NT2/D1 (cell line): ENCODE data around the gene LPIN3.

ENCODE experiments used
- SUZ12 ChIP-seq: IDR thresholded peaks from 2 replicates; pipeline ENCODE4 v1.6.1; 2011; ENCODE audit not compliant: insufficient read length, insufficient read depth; ENCODE audit errors: extremely low read depth
- ZNF274 ChIP-seq: IDR thresholded peaks from 2 replicates; pipeline ENCODE4 v1.6.1; 2011; ENCODE audit warnings: mild to moderate bottlenecking, low read depth, low read length

DNA sequence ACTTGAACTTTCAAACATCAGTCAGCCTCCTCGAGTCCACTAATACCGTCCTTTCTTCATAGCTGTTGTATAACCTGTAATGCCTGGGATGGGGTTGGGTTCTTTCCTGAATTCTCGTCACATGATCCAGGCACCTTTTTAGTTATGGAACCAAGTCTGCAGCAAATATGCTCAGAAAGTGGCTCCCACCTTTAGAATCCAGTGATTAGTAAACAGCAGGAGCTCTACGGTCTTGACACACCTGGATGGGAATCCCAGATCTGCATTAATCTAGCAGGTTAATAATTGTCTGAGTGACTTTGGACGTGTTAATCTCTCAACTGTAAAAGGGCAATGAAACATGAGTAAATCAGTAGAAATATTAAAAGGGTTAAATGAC lies 22.4 kb upstream of the LPIN3 start:
- TF ChIP-seq ZNF274: no peak
- no peak for TF ChIP-seq SUZ12
